Subcutaneous adipose tissue (tissue), 4 donors: ENCODE results near the gene ZXDC. TPM values are rescaled to one million over a fixed set of nuclear protein-coding genes. Genes with fewer than 3 reads are reported as not detected.

ENCODE experiments used
- CTCF ChIP-seq: fragments of 450-650 bp; IDR thresholded peaks from one replicate; pipeline ENCODE4 v1.5.1; 2016; ENCODE audit warnings: low read depth, mild to moderate bottlenecking, control low read depth, antibody characterized with exemption, moderate library complexity
- total RNA-seq, 4 donors: library from RNA; depleted of rRNA; stranded (reverse); fragments of >200 nt; gene quantifications; one replicate each; pipeline ENCODE4 v1.1.0, GENCODE V29; 2016

The ZXDC gene
- total RNA-seq, 4 donors from 2014 or later, result 24.0 to 44.8 (median 26.3) TPM

GRCh38 chr3:126447456-126448106 lies 28.1 kb downstream of the ZXDC start:
- TF ChIP-seq CTCF, result no peak

DNA sequence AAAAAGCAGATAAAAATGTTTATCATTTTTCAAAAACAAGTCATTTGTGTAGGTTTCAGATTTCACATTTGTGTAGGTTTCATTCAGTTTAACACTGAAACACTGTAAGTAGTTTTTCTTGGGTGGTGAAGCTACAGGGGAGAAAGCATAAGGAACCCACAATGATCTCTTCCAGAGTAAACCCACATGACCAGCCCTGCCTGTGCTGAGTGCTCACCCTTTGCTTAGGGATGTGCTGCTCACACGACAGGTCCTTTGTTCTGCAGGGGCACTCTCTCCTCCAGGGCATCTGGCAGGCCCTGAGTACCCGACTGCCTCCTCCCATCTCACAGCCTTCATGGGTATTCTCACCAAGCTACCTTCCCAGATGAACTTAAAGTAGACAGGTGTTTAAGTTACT lies 28.9 kb downstream of the ZXDC start:
- TF ChIP-seq CTCF, result no peak

- no peak for TF ChIP-seq CTCF
These were observed 29.4 kb downstream of the ZXDC start for GRCh38 chr3:126446301-126446700.

DNA sequence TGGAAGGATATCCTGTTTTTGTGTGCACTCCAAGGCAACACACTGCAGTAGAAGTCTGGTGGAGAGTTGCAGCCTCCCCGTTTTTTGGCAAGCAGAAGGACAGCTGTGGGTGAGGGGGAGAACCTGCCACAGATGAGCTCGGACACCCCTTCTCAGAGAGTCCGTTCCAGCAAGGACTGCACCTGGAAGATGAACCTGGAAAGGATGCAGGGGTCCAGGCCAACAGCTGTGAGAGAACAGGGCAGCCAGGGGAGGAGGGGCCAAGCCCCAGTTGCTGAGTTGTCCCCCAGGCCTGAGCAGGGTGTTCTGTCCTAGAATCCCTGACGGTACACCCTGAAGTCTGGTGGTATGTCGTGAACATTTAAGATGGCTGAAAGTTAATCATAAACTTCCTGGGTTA lies 30.2 kb downstream of the ZXDC start:
- no peak for TF ChIP-seq CTCF

DNA sequence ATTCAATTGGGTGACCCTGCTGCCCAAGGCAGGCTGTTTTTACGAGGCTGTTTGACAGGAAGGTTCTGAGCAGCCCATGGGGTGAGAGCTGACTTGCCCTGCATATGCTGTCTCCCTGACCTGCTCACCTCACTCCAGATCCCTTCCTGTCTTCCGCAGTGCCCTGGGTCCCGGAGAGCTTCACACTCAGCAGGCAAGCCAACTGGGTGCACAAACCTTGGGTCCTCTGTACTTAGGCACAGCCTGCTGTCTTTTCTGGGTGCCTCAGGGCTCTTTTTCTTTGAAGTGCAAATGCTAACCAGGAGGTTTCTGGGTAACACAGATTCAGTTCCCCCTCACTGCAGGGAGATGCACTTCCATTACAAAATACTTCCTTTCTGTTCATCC lies 32.8 kb downstream of the ZXDC start:
- no peak for TF ChIP-seq CTCF

- no peak for TF ChIP-seq CTCF
These were observed 33.4 kb downstream of the ZXDC start for GRCh38 chr3:126442094-126442855.

GRCh38 chr3:126441256-126441880 lies 34.3 kb downstream of the ZXDC start:
- no peak for TF ChIP-seq CTCF
